GM12873 (cell line): ENCODE measurements around the gene TP53.
A peak's percentile ranks its signal among the peaks of the same experiment; 100 is the strongest.

Experiments
- TF ChIP-seq, protein P1 (sequence below): IDR thresholded peaks from 2 replicates; pipeline ENCODE4 v1.5.1; 2012; ENCODE audit warnings: low read depth, mild to moderate bottlenecking, moderate library complexity, low read length, control low read depth; ENCODE audit not compliant: insufficient read depth; ENCODE audit errors: missing control alignments

Gene TP53

DNA sequence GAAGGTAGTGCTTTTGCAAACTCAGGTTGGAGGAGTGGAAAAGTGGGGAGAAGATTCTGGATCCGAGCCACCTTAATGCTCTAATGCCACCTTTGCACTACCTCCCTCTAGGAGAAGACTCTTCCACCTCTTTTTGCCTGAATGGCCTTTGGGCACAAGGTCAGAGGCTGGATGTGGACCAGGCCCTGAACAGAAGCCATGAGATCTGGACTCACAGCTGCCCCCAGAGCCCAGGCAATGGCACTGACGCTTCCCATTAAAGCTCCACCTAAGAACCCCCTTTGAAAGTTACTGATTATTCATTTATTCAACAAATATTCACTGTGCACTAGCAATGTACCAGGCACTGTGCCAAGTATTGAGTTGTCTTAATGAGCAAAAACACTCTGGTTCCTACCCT, 54.2 kb downstream of the TP53 start:
- TF ChIP-seq, protein P1, sequence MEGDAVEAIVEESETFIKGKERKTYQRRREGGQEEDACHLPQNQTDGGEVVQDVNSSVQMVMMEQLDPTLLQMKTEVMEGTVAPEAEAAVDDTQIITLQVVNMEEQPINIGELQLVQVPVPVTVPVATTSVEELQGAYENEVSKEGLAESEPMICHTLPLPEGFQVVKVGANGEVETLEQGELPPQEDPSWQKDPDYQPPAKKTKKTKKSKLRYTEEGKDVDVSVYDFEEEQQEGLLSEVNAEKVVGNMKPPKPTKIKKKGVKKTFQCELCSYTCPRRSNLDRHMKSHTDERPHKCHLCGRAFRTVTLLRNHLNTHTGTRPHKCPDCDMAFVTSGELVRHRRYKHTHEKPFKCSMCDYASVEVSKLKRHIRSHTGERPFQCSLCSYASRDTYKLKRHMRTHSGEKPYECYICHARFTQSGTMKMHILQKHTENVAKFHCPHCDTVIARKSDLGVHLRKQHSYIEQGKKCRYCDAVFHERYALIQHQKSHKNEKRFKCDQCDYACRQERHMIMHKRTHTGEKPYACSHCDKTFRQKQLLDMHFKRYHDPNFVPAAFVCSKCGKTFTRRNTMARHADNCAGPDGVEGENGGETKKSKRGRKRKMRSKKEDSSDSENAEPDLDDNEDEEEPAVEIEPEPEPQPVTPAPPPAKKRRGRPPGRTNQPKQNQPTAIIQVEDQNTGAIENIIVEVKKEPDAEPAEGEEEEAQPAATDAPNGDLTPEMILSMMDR = peak; percentile 30

DNA sequence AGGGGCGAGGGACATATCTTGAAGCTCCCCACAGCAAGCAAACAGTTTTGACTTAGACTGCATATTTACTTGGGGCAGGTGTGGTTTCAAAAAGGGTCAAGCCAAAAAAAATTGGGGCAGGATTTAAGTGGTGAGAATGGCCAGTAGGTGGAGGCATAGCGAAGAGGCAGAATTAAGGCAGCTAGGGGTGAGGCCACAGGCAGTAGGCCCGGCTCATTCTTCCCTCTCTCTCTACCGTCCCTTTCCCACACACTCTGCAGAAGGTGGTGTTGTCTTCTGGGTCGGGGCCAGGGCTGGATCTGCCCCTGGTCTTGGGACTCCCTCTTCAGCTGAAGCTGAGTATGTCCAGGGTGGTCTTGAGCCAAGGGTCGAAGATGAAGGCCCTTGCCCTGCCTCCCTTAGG, 54.8 kb downstream of the TP53 start:
- TF ChIP-seq, protein P1 = peak; percentile 68

DNA sequence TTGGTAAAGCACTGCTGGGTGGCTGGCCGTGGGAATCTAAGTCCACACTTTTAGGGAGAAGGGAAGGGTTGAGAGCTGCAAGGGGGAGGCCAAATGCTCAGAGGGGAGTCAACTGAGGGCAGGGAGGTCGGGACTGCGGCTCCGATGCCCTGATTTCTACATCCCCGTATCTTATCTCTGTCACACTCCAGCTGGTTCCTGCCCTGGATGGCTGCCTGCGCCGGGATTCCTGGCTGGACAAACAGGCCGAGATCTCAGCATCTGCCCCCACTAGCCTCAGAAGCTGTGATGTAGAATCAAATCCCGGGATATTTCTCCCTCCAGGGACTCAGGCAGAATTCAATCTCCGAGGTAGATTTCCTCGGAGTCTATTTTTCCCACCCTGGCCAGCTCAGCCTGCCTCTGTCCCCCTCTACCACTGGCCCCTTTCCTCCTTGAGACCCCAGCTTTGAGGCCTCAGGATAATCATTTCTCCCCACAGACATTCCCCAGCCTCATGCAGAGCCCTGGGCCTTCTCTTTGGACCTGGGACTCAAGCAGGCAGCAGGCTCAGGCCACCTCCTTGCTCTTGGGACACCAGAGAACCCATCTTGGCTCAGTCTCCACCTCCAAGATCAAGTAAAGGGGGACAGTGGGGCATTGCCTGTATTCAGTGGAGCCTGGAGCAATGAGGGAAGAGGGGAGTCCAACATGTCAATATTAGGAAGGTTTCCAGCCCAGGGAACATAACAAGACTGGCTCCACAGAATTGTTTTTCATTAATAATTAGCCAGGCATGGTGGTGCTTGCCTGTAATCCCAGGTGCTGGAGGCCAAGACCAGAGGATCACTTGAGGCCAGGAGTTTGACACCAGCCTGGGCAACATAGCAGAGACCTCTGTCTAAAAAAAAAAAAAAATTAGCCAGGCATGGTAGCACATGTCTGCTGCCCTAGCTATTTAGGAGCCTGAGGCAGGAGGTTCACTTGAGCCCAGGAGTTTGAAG, 55.6 kb downstream of the TP53 start:
- TF ChIP-seq, protein P1 = no peak

DNA sequence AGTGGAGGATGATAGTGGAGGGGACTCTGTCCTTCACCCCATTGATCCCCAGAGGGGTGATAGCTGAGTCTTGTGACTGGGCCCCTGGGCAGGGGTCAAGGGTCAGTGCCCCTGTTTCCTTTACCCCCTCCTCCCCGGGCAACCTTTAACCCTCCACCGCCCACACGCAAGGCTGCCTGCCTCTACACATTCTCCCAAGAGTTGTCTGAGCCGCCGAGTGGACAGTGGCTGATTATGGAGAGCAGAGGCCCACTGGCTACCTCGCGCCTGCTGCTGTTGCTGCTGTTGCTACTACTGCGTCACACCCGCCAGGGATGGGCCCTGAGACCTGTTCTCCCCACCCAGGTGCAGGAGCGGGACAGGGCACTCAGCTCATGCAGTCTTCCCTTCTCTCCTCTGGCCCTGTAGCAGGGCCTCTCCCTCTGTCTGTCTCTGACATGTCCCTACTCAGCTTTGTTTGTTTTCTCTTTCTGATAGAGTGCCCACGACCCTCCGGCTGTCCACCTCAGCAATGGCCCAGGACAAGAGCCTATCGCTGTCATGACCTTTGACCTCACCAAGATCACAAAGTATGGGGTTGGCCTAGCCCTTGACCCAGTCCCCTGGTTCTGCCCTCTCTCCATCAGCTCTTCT, 57.2 kb downstream of the TP53 start, which contains the start of gene SHBG:
Gene SHBG, plus strand, starts transcription at position 197 of the 633 bp plus-strand sequence. Its CDS starts 38 bp downstream, at position 235.
- TF ChIP-seq, protein P1 = no peak

DNA sequence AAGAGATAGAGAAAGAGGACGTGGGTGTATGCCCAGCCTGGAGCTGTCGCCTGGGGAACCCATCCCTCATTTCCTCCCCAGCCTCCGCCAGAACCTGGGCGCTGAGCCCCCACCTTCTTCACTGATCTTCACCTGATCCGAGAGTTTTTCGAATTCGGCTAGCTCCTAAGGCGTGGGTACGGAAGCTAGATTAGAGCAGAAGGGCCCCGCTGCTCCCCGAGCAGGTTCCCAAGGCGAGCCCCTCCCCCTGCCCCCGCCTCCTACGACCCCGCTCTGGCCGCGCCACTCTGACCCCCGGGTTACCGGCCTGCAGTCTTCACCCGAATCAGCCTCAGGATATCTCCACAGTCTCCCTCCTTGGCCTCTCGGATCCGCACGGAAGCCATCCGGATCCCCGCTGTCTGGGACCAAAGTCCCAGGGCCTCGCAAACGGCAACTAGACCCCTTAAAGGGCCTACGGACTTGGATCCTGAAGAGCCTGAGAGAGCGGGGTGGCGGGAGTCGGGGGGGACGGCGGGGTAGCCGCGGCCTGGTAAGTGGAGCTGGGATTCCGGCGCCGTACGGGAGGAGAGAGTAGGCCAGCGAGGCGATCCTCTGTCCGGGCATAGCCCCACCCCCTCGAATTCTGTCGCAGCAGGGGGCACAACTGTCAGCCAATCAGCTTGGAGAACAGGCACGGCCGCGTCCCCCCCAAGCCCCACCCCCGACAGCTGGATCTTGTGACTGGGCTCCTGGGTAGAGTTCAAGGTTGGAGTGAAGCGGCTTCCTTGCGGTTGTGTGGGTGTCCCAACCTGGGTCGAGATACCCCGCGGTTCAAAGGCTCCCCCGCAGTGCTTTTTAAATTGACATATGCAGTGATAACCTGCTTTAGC, 59.8 kb downstream of the TP53 start, which contains the start of gene SAT2:
Gene SAT2, minus strand, starts transcription at position 572 of the 872 bp plus-strand sequence. Its CDS starts 186 bp downstream, at position 386.
- TF ChIP-seq, protein P1 = no peak

DNA sequence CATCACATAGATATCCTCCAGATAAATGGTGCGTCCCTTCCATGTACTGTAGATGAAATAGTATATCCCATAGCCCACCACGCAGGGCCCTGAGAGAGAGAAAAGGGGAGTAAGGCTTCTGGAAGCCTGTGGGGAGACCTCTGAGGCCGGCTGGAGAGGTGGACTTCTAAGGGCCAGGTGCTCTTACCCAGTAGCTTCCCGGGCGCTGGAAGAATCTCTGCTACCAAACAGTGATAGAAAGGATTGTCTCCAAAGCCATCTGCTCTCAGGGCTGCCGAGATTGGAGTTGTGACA, 60.4 kb downstream of the TP53 start:
- TF ChIP-seq, protein P1 = no peak

DNA sequence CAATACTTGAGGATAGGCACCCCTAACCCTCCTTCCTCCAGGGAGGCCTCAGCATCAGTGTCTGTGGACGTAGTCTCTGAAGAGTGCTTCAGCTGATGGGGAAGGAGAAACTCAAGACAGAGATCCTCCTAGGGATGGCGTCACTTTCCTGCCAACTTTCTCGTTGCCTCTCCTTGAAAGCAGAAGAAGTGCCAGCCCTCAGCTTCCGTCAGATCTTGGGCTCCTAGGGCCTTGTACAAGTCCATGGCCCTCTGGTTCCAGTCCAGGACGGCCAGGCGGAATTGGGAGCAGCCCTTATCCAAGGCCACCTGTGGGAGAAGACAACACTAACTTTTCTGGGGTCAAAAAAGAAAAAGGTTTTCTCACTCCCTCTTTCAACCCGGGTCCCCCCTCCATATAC, 61.0 kb downstream of the TP53 start:
- TF ChIP-seq, protein P1 = no peak
